C4-2B (cell line): ENCODE measurements around the gene GNAT3.

ENCODE experiments used
- H3K27ac ChIP-seq: fragments of 450-650 bp; 2 replicates; pipeline ENCODE4 v1.5.1; 2017
- CTCF ChIP-seq: fragments of 450-650 bp; conservative IDR thresholded peaks from 2 replicates; pipeline ENCODE4 v1.5.1; 2017; ENCODE audit warnings: mild to moderate bottlenecking
- ZFX ChIP-seq: fragments of 450-650 bp; IDR thresholded peaks from 2 replicates; pipeline ENCODE4 v1.6.1; 2017

GNAT3 gene

GRCh38 chr7:80432166-80432565 lies 79.7 kb downstream of the GNAT3 start:
- no peak for TF ChIP-seq CTCF
- no peak for TF ChIP-seq ZFX
- no peak overlapping the region for H3K27ac ChIP-seq

GRCh38 chr7:80429181-80429580 lies 82.7 kb downstream of the GNAT3 start:
- no peak overlapping the region for H3K27ac ChIP-seq
- TF ChIP-seq CTCF (no peak), ZFX (no peak)

DNA sequence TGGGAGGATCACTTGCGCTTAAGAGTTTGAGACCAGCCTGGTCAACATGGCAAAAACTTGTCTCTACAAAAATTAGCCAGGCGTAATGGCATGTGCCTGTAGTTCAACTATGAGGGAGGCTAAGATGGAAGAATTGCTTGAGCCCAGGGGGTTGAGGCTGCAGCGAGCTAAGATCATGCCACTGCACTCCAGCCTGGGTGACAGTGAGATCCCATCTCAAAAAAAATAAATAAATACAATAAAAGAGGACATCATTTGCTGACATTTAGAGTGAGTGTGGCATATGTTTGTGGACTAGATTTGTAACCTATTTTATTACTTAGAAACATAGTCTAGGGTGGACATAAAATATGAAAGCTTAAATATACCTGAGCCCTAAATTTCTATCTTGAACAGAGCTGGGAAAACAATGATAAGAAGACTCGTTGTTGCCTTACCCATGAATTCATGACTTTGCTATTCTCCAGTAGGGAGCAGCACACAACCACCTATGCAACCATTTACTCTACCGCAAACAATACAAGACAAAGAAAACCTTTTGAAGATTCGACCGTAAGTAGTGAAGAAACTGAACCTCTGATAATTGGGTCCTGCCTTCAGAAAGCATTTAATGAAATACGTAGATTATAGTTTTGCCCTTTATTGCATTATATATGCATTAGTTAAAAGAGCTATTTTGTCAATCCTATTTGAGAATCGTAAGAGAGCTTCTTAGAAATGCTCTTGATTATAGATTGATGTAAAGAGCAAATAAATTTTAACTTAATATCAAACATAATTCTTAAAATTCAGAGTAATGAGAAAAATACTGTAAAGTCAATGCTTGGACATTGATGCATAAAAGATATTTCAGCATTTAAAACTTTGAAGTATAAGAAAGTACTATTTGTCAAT lies 83.5 kb downstream of the GNAT3 start:
- no peak overlapping the region for H3K27ac ChIP-seq

GRCh38 chr7:80427218-80427617 lies 84.6 kb downstream of the GNAT3 start:
- no peak overlapping the region for H3K27ac ChIP-seq
- TF ChIP-seq CTCF = no peak

More for the DNA sequence above, 83.5 kb downstream of the GNAT3 start:
- TF ChIP-seq CTCF = peak; percentile 94
- no peak for TF ChIP-seq ZFX

DNA sequence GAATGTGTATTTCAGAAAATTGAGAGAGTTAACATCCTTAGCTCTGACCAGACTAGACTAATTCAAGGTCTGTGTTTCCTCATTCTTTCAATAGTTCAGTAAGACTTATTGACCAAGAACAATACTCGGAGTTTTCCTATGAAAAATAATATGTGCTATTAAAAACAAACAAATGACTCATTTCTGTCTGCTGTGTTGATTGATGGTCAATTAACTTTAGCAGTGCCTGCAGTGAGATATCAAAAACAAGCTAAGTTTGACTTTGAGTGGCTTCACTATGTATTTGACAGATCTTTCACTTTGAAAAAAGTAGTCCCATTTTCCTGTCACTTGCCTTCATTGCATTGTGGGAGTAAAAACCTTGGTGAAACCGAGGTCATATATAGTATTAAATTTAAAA lies 91.0 kb downstream of the GNAT3 start:
- H3K27ac ChIP-seq = no peak overlapping the region
- TF ChIP-seq CTCF = no peak

- TF ChIP-seq CTCF (no peak), ZFX (no peak)
- H3K27ac ChIP-seq = no peak overlapping the region
Measured at GRCh38 chr7:80417211-80417793, 94.6 kb downstream of the GNAT3 start.

- H3K27ac ChIP-seq = no peak overlapping the region
- TF ChIP-seq CTCF (no peak), ZFX (no peak)
Measured at GRCh38 chr7:80415522-80415921, 96.3 kb downstream of the GNAT3 start.
